HG03060 (cell line): ENCODE measurements around the gene ASCC3.

Experiments used
- ATAC-seq: cut with Tn5 transposase; IDR thresholded peaks from one replicate; pipeline ENCODE4 v1.9.1; 2021; ENCODE audit warnings: low read depth, moderate number of reproducible peaks; ENCODE audit not compliant: unreplicated experiment

The ASCC3 gene

DNA sequence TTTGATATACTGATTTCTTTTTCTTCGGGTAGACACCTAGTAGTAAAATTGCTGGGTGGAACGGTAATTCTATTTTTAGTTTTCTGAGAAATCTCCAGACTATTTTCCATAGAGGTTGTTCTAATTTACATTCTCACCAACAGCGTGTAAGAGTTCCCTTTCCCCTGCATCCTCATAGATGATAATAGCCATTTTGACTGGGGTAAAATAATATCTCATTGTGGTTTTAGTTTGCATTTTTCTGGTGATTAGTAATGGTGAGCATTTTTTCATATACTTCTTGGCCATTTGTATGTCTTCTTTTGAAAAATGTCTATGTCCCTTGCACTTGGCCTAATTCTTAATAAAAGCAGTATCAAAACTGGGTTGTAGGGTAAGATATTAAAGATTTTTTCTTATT is 267.5 kb downstream of the ASCC3 start:
- ATAC-seq = no peak

DNA sequence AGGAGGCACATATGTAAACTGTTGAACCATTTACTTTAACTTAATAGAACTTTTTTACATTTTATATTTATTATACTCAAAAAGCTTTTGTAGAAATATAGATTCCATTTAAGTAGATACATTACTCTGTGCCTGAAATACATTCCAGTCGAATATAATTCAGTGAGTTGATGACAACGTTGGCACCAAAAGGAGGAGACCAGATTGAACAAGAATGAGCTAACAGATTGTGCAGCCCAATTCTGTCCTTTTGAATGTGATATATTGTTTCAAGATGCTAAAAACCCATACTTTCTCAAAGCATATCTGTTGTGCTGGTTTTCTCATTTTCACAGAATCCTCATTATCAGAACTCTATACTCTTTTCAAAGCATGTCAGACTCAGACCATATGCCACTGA is 269.0 kb downstream of the ASCC3 start:
- ATAC-seq = no peak

DNA sequence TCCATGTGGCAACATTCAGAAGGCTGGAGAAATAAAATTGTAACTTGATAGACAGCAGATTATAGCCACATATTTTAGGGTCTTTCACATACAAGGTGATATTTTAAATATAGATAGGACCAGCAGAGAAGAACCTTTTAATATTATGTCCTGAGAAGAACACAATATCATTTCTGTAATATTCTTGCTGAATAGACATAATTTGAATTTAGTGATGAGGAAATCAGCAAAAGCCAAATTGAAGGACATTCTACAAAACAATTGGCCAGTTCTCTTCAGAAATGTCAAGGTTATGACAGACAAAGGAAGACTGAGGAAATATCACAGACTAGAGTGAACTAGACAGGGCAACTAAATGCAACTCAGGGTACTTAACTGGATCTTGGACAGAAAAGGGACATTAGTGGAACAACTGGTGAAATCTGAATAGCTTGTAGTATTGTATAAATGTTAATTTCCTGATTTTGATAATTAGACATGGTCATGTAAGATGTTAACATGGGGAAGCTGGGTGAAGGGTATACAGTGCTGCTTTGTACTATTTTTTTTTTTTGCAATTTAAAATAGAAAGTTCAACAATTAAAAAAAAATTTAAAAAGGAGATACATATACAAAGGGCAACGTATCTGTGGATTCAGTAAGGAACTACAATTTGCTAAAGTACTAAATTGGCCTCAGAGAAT is 281.9 kb downstream of the ASCC3 start:
- no peak for ATAC-seq

DNA sequence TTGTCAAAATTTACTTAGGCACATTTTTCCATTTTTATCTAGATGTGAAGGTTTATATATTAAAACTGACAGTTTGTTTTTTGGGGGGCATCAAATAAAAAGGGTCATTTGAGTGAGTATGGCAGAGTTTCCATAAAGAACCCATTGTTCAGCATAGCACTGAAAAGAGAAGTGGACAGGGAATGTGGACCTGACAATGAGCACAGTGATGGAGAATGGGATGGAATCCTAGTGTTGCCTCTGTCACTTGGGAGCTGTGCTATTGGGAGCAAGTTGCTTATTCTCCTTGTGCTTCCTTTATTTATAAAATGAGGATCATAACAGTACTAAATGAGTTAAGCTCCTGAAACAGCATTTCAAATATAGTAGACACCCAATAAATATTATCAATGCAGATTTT is 285.7 kb downstream of the ASCC3 start:
- no peak for ATAC-seq

DNA sequence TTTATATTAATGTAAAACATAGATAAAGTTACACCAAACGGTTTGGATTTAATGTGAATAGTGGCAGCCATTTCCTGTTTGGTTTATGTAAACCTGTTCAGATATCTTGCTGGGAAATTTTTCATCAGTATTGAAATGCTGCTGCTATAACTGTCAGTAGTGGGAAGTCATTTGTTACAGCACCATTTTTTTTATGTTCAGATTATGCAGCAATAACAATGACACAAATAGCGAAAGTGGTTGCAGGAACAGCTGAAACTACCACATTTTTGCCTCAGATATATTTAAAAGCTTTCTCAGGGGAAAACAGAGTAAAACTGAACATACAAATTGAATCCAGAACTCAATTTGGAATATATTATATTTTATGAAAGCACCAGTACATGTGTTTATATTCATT is 287.6 kb downstream of the ASCC3 start:
- ATAC-seq = no peak

DNA sequence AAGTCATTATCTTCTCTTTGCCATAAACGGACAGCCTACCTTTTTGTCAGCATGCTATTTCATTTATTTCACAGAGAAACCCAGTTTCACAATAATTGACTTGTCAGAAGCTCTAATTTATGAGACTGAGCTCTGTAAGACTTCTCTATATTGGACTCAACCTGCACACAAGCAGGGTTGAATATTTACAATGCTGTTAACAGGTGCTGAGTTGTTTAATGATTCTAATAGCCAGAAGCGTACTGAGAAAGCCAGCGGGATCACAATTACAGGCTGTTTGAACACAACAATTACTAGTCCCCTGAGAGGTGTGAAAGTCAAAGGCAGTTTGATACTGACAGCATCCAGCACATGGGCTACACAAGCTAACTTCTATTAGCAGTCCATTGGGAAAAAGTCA is 288.2 kb downstream of the ASCC3 start:
- ATAC-seq = no peak

DNA sequence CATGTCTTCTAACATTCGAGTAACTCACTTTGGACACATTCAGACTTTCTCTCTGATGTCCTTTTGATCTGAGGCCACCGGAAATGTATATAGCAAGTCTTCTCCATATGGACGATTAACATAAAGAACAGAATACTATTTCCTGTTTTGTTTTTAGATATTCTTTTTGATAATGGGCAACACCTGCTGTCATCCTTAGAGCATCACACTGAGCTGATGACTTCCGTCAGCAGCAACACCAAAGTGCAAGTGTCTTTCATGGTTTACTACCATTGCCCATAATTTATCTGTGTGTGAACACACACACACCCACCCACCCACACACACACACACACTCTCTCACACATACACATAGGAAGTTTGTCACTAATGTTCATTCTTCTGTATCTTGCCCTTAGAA is 303.7 kb downstream of the ASCC3 start:
- no peak for ATAC-seq

DNA sequence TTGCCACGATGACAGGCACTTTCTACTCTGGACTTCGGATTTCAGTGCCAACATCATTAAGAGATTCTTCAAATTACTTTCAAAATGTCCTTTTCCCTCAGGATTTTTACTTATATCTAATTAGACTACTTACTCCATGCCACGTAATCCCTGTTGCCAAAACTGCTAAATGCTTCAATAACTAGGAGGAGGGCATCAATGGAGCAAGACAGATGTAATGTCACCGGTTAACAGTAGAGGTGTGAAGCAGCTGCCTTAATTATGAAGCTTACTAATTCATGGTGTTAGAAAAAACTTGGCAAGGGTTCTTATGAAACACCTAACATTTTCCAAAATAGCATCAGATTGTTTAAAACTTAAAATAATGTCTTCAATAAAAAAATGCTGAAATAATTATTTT is 305.2 kb downstream of the ASCC3 start:
- no peak for ATAC-seq

DNA sequence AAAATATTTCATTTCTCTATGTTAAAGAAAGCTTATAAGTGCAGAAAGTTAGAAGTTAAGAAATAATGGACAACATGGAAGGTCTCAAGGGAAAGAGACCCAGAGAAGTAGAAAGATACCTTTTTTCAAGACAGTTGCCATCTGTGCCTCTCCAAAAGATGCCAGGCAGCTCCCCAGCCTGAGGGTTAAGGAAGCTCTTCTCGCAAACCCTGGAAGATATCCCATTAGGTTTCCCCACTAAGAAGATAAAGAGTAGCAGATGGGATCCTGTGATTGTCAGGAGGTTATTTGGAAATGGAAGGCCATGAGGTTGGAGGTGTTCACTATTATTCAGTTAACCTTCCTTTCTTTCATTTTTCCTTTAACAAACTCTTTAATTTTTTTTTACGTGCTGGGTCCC is 306.3 kb downstream of the ASCC3 start:
- no peak for ATAC-seq

DNA sequence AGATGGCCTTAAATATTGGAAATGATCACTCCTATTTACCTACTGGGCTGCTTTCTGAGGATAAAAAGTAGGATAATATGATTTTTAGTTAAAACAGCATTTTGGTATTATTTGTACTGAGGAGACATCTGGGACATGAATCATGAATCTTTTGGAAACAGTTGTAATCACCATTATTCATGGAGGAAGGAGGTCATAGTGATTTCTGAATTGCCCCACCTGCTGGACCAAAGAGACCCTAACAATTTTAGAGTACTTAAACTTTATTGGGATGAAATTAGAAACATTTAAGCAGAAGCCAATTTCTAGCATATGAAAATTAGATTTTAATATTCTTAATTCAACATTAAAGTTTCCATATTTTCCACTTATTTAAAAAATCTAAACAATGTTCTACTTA is 308.0 kb downstream of the ASCC3 start:
- ATAC-seq = no peak

DNA sequence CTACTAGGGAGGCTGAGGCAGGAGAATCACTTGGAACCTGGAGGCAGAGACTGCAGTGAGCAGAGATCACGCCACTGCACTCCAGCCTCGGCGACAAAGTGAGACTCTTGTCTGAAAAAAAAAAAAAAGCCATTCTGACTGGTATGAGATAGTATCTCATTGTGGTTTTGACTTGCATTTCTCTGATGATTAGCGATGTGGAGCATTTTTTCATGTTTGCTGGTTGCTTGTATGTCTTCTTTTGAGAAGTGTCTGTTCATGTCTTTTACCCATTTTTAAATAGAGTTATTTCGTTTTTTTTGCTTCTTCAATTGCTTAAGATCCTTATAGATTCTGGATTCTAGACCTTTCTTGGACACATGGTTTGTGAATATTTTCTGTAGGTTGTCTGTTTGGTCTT is 312.9 kb downstream of the ASCC3 start:
- ATAC-seq = no peak

DNA sequence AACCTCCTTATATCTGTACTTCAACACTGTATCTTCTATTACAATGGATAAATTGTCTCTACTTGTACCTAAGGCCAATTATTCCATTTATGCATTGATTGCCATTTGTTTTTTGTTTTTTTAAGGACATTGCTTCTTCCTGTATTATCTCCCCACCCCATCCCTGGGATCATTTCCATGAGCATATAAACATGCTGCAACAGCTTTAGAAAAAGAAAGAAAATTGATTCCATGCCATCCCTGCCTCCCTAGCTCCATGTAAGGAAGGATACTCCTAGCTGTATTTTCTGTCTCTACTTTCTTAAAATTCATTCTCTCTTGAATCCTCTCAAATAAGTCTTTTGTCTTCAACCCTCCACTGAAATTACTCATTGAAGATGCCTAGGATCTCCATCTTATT is 314.6 kb downstream of the ASCC3 start:
- no peak for ATAC-seq

DNA sequence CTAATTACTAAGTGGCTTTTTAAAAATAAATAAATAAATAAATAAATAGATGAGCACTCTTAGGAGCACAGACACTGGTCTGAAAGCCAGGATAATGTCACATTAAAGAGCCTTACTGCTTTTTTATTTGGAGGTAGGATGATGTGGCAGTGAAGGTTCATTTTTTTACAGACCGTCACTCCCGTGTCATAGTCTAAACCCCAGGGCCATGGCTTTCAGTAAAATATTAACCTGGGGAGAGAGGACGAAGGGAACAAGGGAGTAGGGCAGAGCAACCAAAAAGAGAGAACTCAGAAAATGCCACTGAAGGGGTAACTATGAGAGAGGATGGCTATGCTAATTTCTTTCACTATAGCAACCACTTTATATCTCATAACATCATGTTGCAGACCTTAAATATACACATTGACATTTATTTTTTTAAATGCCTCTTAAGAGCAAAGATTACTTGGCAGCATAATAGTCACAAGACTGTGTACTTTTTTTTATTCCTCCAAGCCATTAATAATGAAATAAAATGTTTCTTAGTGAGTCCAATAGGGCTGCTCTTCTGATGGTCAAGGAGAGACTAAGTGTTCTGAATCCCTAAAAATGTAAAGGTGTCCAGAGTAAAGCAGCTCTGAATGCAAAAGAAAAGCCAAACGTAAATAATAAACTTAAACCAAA is 315.6 kb downstream of the ASCC3 start:
- no peak for ATAC-seq

DNA sequence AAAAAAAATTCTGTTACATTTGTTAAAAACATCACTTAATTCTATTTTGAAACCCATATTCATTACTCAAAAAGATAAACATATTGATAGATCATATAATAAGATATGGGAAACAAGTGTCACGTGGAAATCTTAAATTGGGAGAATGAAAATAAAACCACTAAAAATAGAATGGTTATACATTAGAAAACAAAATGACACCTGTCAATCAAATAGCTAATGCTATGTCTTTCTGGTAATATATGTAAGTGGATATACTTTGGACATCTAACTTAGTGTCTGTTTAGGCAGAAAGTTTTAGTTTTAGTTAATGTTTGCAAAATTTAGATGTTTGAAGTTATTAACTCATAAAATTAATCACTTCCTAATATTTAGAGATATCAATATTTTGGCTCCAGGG is 321.3 kb downstream of the ASCC3 start:
- ATAC-seq = no peak

DNA sequence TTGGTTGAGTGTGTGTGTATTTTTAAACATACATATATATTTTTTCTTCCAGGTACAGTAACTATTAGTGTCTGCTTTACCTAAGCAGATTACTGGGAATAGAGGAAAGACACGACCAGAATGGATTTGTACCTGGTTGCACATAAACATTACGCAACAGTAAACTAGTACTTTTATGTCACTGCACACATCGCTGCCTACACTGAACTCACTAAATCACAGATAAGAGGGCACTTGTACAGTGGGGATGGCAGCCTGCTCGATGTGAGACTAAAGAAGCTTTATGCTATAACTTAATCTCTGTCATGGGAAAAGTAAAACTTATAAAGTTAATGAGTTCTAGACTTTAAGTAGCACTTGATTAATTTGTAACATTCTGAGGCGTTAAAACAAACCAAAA is 326.9 kb downstream of the ASCC3 start:
- ATAC-seq = no peak

DNA sequence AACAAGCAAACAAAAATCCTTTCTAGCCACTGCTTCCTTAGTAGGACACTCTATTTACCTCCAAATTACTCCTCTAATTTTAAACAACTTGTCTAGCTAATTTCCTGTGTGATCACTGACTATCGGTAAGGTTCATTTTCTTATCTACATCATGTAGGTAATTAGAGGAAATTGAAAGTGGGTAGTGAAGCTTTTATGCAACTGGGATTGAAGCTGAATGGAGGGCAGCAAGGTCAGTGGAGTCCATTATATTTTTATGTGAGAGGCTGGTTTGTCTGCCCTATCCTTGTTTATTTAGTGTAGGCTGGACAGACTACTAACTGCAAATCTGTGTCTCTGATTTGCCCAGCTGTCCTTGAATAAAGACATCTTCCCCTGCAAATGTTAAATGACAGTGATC is 327.9 kb downstream of the ASCC3 start:
- no peak for ATAC-seq

DNA sequence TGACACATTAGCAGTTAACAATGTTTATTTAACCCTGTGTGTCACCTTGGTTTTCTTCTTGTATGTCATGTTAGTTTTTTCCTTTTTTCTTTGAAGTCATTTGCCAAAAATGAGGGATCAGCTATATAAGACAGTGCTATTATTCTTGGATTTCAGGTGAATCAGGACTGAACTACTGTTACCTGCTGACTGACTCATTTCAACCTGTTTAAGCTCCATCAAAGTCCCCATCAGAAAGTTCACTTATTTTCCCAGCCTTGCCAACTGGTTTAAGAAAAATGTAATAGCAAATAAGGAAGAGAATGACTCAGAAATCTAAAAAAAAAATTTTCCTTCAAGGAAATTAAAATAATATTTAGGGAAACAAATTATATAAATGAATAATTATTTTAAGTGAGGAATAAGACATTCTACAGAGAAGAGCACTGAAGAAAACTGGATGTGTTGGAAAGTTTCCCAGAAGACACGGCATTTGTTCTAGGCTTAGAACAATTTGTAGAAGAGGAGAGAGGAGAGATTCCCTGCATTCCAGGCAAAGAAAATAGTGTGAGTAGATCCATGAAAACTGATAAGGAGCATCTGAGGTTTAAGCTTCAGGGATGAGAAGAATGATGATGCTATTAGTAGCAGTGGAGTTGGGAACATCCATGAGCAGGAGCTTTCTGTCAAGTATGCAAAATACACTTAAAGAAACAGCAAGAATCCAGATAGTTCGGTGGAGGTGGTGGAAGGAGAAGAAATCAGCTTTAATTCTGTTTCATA is 331.5 kb downstream of the ASCC3 start:
- ATAC-seq = no peak

DNA sequence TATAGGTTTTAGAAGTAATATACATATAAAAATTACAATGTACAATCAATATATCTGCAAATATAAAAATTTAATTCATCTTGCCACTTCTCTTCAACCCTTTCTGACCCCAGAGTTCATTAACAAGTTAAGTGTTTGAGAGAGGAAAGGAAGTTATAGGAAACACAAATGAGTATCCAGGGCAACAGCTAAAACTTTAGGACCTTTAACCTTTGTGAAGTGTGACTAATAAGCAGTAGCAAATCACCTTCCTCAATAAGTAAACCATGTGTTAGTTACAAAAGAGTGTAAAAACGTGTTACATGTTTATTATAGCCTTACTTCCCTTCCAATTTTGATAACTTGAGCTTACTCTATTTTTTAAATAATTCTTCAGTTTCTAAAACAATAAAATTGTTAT is 343.0 kb downstream of the ASCC3 start:
- ATAC-seq = no peak

DNA sequence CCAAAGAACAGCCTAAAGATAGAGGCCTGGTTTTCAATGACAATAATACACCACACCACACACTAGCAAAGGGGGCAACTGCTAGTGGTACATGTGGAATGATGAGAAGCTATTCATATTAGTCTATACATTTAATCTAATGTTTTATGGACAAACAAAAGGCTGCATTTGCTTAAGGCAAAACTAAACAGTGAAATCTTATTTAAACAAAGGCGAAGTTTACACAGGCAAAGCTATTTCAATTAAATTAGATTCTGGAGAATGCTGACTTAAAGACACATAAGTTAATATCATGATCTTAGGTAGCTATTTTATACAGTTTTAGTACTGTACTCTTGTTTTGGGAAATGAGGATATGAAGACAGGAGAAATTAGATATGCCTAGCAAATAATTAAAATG is 362.5 kb downstream of the ASCC3 start:
- no peak for ATAC-seq

DNA sequence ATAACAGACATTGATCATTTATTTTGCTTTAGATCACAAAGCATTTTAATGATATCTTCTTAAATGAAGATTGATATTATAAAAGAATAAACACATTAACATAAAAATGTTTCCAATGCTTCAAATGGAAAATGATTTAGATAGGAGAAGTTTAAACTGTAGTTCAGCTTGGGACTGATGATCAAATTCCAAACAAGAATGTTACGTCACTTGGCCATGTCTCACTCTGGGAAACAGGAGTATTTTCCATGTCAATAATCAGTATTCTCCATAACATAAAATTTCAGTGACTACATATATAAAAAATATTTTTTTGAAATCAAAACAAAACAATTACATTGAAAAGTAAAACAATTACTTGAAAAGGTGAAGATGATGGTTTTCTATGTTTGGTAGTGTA is 363.5 kb downstream of the ASCC3 start:
- no peak for ATAC-seq

DNA sequence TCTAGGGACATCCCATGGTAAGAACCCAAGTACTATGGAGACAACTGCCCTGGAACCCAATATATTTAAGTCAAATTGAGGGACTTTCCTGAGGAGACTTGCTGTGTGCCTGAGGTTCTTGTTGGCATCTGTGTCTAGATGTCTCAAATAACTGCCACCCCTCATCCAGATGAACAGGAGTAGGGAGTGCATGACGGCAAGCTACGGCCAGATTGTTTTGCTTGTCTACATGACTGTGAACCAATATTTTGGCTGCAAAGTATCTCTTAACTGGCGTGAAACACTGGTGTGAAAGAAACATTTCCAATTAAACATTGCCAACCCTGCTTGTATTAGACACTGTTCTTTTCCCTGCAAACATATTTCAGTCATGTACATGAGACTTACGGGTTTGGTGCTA is 364.0 kb downstream of the ASCC3 start:
- no peak for ATAC-seq

DNA sequence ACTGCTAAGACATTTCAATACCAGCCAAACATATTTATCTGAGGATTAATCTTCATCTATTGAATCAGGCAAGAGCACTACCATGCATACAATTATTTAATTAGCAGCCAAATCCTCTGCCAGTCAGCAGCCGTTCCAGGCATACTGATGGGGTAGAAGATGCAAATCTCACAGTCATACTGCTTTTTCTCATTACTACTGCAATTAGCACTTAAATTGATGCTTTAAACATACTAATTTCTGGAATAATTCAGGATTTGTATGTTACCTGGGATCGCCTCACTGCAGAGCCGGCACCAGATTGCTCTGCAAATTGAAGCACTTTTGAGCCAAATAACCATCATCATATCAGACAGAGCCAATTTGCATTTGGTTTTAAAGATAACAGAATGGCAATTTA is 366.5 kb downstream of the ASCC3 start:
- no peak for ATAC-seq
